SJSA1 (cell line): ENCODE measurements around the gene GSS. TPM values are rescaled to one million over a fixed set of nuclear protein-coding genes. Genes with fewer than 3 reads are reported as not detected.
"Not testable (repeated sequence)": the region's sequence is repeated elsewhere in the genome, so short reads cannot be mapped to it uniquely, and the experiment has no call there.

Source experiments
- DNase-seq, 2 experiments: peaks; one replicate each; pipeline ENCODE4 v3.0.0-alpha.2; 2015 to 2020; ENCODE audit warnings: low spot score in 2 of 2, low read depth in 1 of 2
- H3K27ac ChIP-seq: fragments of 250-450 bp; sonication (Bioruptor Pico); 2 replicates; pipeline ENCODE4 v1.5.1; 2020; ENCODE audit warnings: mild to moderate bottlenecking, moderate library complexity
- H3K27me3 ChIP-seq: fragments of 250-450 bp; sonication (Bioruptor Pico); replicated peaks from 2 replicates; pipeline ENCODE4 v1.5.1; 2020; ENCODE audit warnings: mild to moderate bottlenecking, moderate library complexity
- H3K36me3 ChIP-seq: fragments of 250-450 bp; sonication (Bioruptor Pico); 2 replicates; pipeline ENCODE4 v1.5.1; 2020; ENCODE audit warnings: mild to moderate bottlenecking
- H3K4me1 ChIP-seq: fragments of 250-450 bp; sonication (Bioruptor Pico); replicated peaks from 2 replicates; pipeline ENCODE4 v1.6.1; 2021; ENCODE audit warnings: mild to moderate bottlenecking
- H3K4me3 ChIP-seq: fragments of 250-450 bp; sonication (Bioruptor Pico); 2 replicates; pipeline ENCODE4 v1.5.1; 2020; ENCODE audit warnings: mild to moderate bottlenecking
- H3K9me3 ChIP-seq: fragments of 250-450 bp; sonication (Bioruptor Pico); replicated peaks from 2 replicates; pipeline ENCODE4 v1.5.1; 2020; ENCODE audit warnings: mild to moderate bottlenecking
- total RNA-seq: library from RNA; depleted of rRNA; stranded (reverse); fragments of >200 nt; shearing (Covaris generic); gene quantifications from 2 replicates; pipeline ENCODE4 v1.2.3, GENCODE V29; 2014; rRNA removed

The GSS gene
- total RNA-seq, 1 experiment from 2014 or later = 91.2 TPM

DNA sequence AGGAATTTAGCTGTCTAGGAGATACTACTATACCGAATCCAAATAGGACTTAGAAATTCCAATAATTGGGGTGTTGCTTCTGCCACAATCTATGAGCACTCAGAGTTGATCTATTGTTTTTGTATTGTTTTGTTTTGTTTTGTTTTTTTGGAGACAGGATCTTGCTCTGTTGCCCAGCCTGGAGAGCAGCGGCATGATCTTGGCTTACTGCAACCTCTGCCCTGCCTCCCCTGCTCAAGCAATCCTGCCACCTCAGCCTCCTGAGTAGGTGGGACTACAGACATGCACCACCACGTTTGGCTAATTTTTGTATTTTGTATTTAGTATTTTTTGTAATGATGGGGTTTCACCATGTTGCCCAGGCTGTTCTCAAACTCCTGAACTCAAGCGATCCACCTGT lies 71.8 kb downstream of the GSS start:
- Histone ChIP-seq H3K27ac (no peak overlapping the region), H3K4me1 (0 out of 2 replicates have a peak, but pooled peaks cover 3% of the 10 kb centered on the region)
- DNase-seq = no peak

DNA sequence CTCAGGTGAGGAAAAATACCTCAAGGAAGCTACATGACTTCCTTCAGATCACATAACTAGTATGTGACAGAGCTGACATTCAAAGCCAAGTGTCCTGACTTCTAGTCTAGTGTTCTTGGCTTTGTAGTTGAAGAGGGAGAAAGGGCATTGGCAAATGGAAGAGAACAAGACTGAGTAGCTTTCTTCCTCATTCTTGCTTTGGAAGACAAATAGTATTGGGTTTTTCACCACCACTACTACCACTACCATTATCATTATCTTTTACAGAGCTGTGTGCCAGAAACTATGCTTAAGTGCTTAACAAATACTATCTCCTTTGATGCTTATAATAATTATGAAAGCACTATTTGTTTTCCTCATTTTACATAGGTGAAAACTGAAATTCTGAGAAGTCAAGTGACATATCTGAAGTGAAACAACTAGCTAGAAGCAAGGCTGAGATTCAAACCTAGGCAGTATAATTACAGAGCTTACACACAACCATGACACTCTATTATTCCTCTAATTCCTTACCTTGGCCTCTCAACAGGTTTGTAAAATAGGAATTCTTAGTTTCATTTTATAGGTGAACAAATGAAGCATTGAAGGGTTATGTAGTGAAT lies 72.4 kb downstream of the GSS start:
- Histone ChIP-seq H3K9me3 (no peaks in the 10 kb centered on the region), H3K27me3 (no peaks in the 10 kb centered on the region), H3K4me1 (0 out of 2 replicates have a peak, but pooled peaks cover 3% of the 10 kb centered on the region), H3K36me3 (peaks cover 17% of the 10 kb centered on the region), H3K4me3 (no peak overlapping the region), H3K27ac (no peak overlapping the region)
- no peak for DNase-seq

More for the DNA sequence above, 71.8 kb downstream of the GSS start:
- Histone ChIP-seq H3K9me3 (no peaks in the 10 kb centered on the region), H3K27me3 (no peaks in the 10 kb centered on the region), H3K4me3 (no peak overlapping the region), H3K36me3 (peaks cover 17% of the 10 kb centered on the region)

DNA sequence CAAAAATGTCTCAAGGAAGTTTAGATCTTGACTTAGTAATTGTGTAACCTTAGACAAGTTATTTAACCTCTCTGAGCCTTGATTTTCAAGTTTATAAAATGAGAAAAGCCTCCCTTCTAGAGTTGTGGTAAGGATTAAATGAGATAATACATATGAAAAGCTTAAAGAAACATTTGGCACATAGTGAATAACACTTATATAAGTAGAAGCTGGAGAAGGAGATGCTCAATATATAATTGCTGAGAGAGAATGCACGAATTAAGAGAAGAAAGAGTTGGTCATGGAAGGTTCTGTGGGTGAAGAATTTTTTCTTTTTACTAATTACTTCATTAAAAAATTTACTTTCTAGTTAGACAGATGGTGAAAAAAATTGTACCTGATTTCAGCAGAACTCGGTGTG lies 73.9 kb downstream of the GSS start:
- no peak for DNase-seq
- Histone ChIP-seq H3K4me3 (no peak overlapping the region), H3K27me3 (no peaks in the 10 kb centered on the region), H3K36me3 (peaks cover 17% of the 10 kb centered on the region), H3K9me3 (no peaks in the 10 kb centered on the region), H3K4me1 (peaks cover 8% of the 10 kb centered on the region; the same call in 1 of the 2 replicates), H3K27ac (no peak overlapping the region)

DNA sequence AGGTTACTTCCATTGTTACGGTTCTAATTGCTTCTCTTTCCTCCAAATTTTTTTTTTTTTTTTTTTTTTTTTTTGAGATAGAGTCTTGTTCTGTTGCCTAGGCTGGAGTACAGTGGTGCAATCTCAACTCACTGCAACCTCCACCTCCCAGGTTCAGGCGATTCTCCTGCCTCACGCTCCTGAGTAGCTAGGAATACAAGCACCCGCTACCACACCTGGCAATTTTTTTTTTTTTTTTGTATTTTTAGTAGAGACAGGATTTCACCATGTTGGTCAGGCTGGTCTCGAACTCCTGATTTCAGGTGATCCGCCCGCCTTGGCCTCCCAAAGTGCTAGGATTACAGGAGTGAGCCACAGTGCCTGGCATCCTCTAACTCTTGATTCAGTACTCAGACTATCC lies 74.6 kb downstream of the GSS start:
- not testable (repeated sequence) for H3K4me1 ChIP-seq

DNA sequence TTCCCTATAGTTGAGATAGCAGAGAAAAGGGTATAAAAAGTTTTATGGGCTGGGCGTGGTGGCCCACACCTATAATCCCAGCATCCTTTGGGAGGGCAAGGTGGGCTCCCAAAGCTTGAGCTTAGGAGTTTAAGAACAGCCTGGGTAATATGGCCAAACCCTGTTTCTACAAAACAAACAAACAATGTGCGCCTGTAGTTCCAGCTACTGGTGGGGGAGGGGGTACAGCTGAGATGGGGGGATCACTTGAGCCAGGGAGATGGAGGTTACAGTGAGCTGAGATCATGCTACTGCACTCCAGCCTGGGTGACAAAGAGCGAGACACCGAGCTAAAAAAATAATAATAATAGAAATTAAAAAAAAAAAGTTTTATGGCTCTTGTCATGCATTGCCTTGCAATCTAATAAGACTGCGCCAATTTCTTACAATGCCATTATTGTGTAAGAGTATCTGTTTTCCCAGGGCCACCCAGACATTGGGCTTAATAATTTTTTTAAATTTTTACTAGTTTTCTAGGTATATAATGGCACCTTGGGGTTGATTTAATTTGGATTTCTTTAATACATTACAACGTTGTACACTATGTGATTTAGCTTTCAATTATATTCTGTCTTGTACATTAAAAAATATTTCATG lies 75.3 kb downstream of the GSS start:
- Histone ChIP-seq H3K9me3 (no peaks in the 10 kb centered on the region), H3K4me1 (peaks cover 14% of the 10 kb centered on the region), H3K4me3 (no peak overlapping the region), H3K36me3 (peaks cover 17% of the 10 kb centered on the region), H3K27ac (no peak overlapping the region), H3K27me3 (no peaks in the 10 kb centered on the region)
- DNase-seq = no peak

More for the DNA sequence above, 74.6 kb downstream of the GSS start:
- not testable (repeated sequence) for H3K27ac ChIP-seq, H3K4me3 ChIP-seq, H3K27me3 ChIP-seq, DNase-seq, H3K9me3 ChIP-seq
- H3K36me3 ChIP-seq = peaks cover 17% of the 10 kb centered on the region

Other genes with a start within 250 kb of the GSS start
- 4.7 TPM in 2 replicates for gene NCOA6, start 130.2 kb downstream of the GSS start, total RNA-seq
- gene GGT7, start 83.0 kb downstream of the GSS start, total RNA-seq = 1.5 and 3.9 TPM in 2 replicates
- 26.1 and 27.0 TPM in 2 replicates for gene ACSS2, start 79.2 kb downstream of the GSS start, total RNA-seq
- gene MYH7B, start 62 bp upstream of the GSS start, total RNA-seq = not detected in 2 replicates
- gene TRPC4AP, start 137.0 kb upstream of the GSS start, total RNA-seq = 25.3 and 36.8 TPM in 2 replicates
- gene EDEM2, start 191.5 kb upstream of the GSS start, total RNA-seq = 12.1 and 19.1 TPM in 2 replicates
- 20.4 and 22.0 TPM in 2 replicates for gene PROCR, start 216.3 kb upstream of the GSS start, total RNA-seq